GM18861 (cell line): Measurements from ENCODE around the gene BRCA2.

Experiments
- ATAC-seq: cut with Tn5 transposase; IDR thresholded peaks from one replicate; pipeline ENCODE4 v1.9.1; 2021; ENCODE audit not compliant: unreplicated experiment

BRCA2 gene

GRCh38 chr13:32384702-32385101 lies 69.4 kb downstream of the BRCA2 start:
- ATAC-seq = no peak

GRCh38 chr13:32385410-32385809 lies 70.1 kb downstream of the BRCA2 start:
- ATAC-seq = no peak

GRCh38 chr13:32390048-32390447 lies 74.7 kb downstream of the BRCA2 start:
- peak; percentile 64 for ATAC-seq

- no peak for ATAC-seq
Measured at GRCh38 chr13:32390484-32390883, 75.2 kb downstream of the BRCA2 start.

GRCh38 chr13:32391101-32391619 lies 75.9 kb downstream of the BRCA2 start:
- ATAC-seq = no peak

- no peak for ATAC-seq
Measured at GRCh38 chr13:32403108-32403507, 87.8 kb downstream of the BRCA2 start.

GRCh38 chr13:32407854-32408253 lies 92.5 kb downstream of the BRCA2 start:
- ATAC-seq = no peak

GRCh38 chr13:32408296-32409000 lies 93.1 kb downstream of the BRCA2 start:
- no peak for ATAC-seq

GRCh38 chr13:32409001-32409313 lies 93.6 kb downstream of the BRCA2 start:
- ATAC-seq = no peak

- ATAC-seq = no peak
Measured at GRCh38 chr13:32409561-32410421, 94.5 kb downstream of the BRCA2 start.

- ATAC-seq = no peak
Measured at GRCh38 chr13:32413284-32413683, 98.0 kb downstream of the BRCA2 start.

GRCh38 chr13:32414580-32414979 lies 99.3 kb downstream of the BRCA2 start:
- no peak for ATAC-seq

GRCh38 chr13:32415019-32415418 lies 99.7 kb downstream of the BRCA2 start:
- ATAC-seq = no peak

- ATAC-seq = no peak
Measured at GRCh38 chr13:32417995-32418394, 102.7 kb downstream of the BRCA2 start.

GRCh38 chr13:32419862-32420261 lies 104.6 kb downstream of the BRCA2 start:
- no peak for ATAC-seq

GRCh38 chr13:32423592-32423991 lies 108.3 kb downstream of the BRCA2 start:
- no peak for ATAC-seq

GRCh38 chr13:32425158-32425557 lies 109.8 kb downstream of the BRCA2 start:
- no peak for ATAC-seq

GRCh38 chr13:32426191-32426989 lies 111.1 kb downstream of the BRCA2 start:
- ATAC-seq = peak; percentile 44

GRCh38 chr13:32426990-32427851 lies 111.9 kb downstream of the BRCA2 start:
- ATAC-seq = peak; percentile 5

- ATAC-seq = peak; percentile 62
Measured at GRCh38 chr13:32427852-32428580, 112.7 kb downstream of the BRCA2 start, which contains the start of gene N4BP2L1. N4BP2L1 (minus strand) TSS chr13:32428130; CDS start chr13:32428082, 48 bp downstream.
